GM21786 (cell line): Measurements from ENCODE around the gene TCEA2.

Source experiments
- ATAC-seq: cut with Tn5 transposase; IDR thresholded peaks from one replicate; pipeline ENCODE4 v1.9.1; 2021; ENCODE audit not compliant: unreplicated experiment

TCEA2 gene

GRCh38 chr20:64063389-64064144 is 569 bp downstream of the TCEA2 start:
- ATAC-seq, result no peak

GRCh38 chr20:64064145-64064698 is 1.2 kb downstream of the TCEA2 start:
- ATAC-seq, result no peak

GRCh38 chr20:64065062-64065973 is 2.3 kb downstream of the TCEA2 start:
- ATAC-seq, result no peak

- peak; percentile 60 for ATAC-seq
These were observed 3.0 kb downstream of the TCEA2 start for GRCh38 chr20:64065974-64066343.

- ATAC-seq, result no peak
These were observed 4.1 kb downstream of the TCEA2 start for GRCh38 chr20:64067005-64067632.

GRCh38 chr20:64067733-64068307 is 4.8 kb downstream of the TCEA2 start:
- no peak for ATAC-seq

GRCh38 chr20:64068386-64069208 is 5.6 kb downstream of the TCEA2 start:
- no peak for ATAC-seq

- ATAC-seq, result no peak
These were observed 6.2 kb downstream of the TCEA2 start for GRCh38 chr20:64069209-64069613.

GRCh38 chr20:64069614-64070243 is 6.7 kb downstream of the TCEA2 start:
- no peak for ATAC-seq

GRCh38 chr20:64070244-64070993 is 7.4 kb downstream of the TCEA2 start:
- no peak for ATAC-seq

GRCh38 chr20:64071341-64072332 is 8.6 kb downstream of the TCEA2 start:
- ATAC-seq, result no peak

- no peak for ATAC-seq
These were observed 9.6 kb downstream of the TCEA2 start for GRCh38 chr20:64072498-64073063.

GRCh38 chr20:64073476-64074183 is 10.6 kb downstream of the TCEA2 start:
- ATAC-seq, result no peak

- no peak for ATAC-seq
These were observed 11.3 kb downstream of the TCEA2 start for GRCh38 chr20:64074184-64074789.

GRCh38 chr20:64074963-64075362 is 12.0 kb downstream of the TCEA2 start:
- ATAC-seq, result no peak

GRCh38 chr20:64075556-64075955 is 12.6 kb downstream of the TCEA2 start:
- no peak for ATAC-seq
